Measurements from ENCODE around the gene HS3ST1.

DNA sequence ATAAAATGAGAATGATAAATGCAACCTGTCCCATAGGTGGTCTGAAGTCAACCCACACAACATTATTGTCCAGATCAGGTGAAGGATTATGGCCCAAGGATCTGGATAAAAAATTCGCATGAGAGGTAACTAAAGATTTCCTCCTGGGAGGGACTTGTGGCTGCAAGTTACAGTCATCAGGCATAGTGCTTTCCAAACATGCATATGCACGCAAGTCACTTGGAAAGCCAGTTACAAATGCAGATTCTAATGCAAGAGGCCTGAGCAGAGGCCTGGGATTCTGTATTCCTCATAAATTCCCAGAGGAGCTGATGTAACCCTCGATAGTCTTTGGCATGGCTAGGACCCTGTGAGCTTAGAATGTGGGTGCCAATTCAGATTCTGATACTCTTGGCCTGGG, 21.1 kb downstream of the HS3ST1 start:
- TF ChIP-seq CTCF (IDR thresholded peaks at IDR 0.05) (no peak), POLR2A (IDR thresholded peaks at IDR 0.05) (no peak), POLR2AphosphoS5 (IDR thresholded peaks at IDR 0.05) (no peak)

Measured in prostate gland (tissue), 2 donors.